ENCODE results near the gene SMAD3. TPM values are rescaled to one million over a fixed set of nuclear protein-coding genes. Genes with fewer than 3 reads are reported as not detected.

SMAD3 gene
- total and polyA plus RNA-seq, 2 of the 4 experiments (the other 2 are of a cell fraction), result 71.0 to 177 TPM

- no peak for TF ChIP-seq RFX5 (IDR thresholded peaks at IDR 0.05; ENCODE audit: low read depth, low read length)
Measured at GRCh38 chr15:67065531-67066005, at the start of gene SMAD3 (continued).

- no peak overlapping the region for H2BK20ac ChIP-seq (ENCODE audit: low read depth, low read length)
- in situ Hi-C loops (cut with MboI; ENCODE audit: low sequenced_read_pairs), result no loop called here
- H3K27me3 ChIP-seq (ENCODE audit: control insufficient read depth, insufficient read depth, low read length), result no peaks in the 10 kb centered on the region
- no peak overlapping the region for H4K5ac ChIP-seq (ENCODE audit: low read depth, low read length)
- no peak overlapping the region for H2AFZ ChIP-seq (replicated peaks; ENCODE audit: low read length, poor library complexity)
- ATAC-seq (ENCODE audit: low read depth) (no peak), DNase-seq (no peak)
- no peak overlapping the region for H4K91ac ChIP-seq (ENCODE audit: insufficient read depth, low read depth, low read length)
- H3K14ac ChIP-seq (replicated peaks; ENCODE audit: low read depth, low read length), result no peak overlapping the region
- peaks cover 5% of the 10 kb centered on the region; the same call in 1 of the 2 replicates for H3K4me1 ChIP-seq (ENCODE audit: control insufficient read depth, insufficient read depth, low read length)
- H3K9me1 ChIP-seq (ENCODE audit: insufficient read depth, low read length), result peaks cover 8% of the 10 kb centered on the region
- no peak overlapping the region for H3K9ac ChIP-seq (ENCODE audit: low read depth, low read length)
- ChIA-PET CTCF (no interaction called here), POLR2A (ENCODE audit: unreplicated experiment) (no interaction called here)
- H3K9me3 ChIP-seq (ENCODE audit: control insufficient read depth, insufficient read depth, low read length), result no peaks in the 10 kb centered on the region
- no peak overlapping the region for H2BK5ac ChIP-seq (ENCODE audit: low read depth, low read length, poor library complexity, severe bottlenecking)
- H3K23ac ChIP-seq (ENCODE audit: low read depth, low read length), result no peak overlapping the region
- no peak overlapping the region for H3K4me3 ChIP-seq (ENCODE audit: insufficient read depth, low read depth, low read length)
- no peak overlapping the region for H3K27ac ChIP-seq (ENCODE audit: insufficient read depth, low read length)
- BruUV-seq (replicated peaks), result no TSS peak
- H3K18ac ChIP-seq (ENCODE audit: low read depth, low read length), result no peak overlapping the region
- peaks cover 0 to 2% of the 10 kb centered on the region in 2 experiments; a peak in 1 of 4 replicates for H3K79me1 ChIP-seq (ENCODE audit: low read depth in 1 of 2, low read length in 2 of 2)
- no peak overlapping the region for H2AK9ac ChIP-seq (replicated peaks; ENCODE audit: low read depth, low read length, poor library complexity)
- intact Hi-C loops (cut with micrococcal nuclease), result no loop called here
- H4K20me1 ChIP-seq (ENCODE audit: insufficient read depth, low read length), result no peaks in the 10 kb centered on the region
- H2AK5ac ChIP-seq (ENCODE audit: low read depth, low read length), result 0 out of 2 replicates have a peak overlapping the region, but pooled peaks have one; percentile 9
- H3K4ac ChIP-seq (ENCODE audit: low read depth, low read length), result no peak overlapping the region
- no peak overlapping the region for H4K8ac ChIP-seq (ENCODE audit: low read depth in 2 of 2, low read length in 2 of 2)
- no peak overlapping the region for H2BK15ac ChIP-seq (ENCODE audit: low read depth, low read length)
- no peak overlapping the region for H3K4me2 ChIP-seq (ENCODE audit: low read depth, low read length)
- dilution Hi-C loops (cut with HindIII; ENCODE audit: low sequenced_read_pairs, unreplicated experiment), result no loop called here
- WGBS, 2 experiments (ENCODE audit: extremely low coverage in 2 of 2, insufficient read length in 1 of 2), result no CpG with 5 or more reads among the region's 4 CpGs
- no peak overlapping the region for H2BK120ac ChIP-seq (ENCODE audit: low read depth, low read length)
- H3K56ac ChIP-seq (ENCODE audit: extremely low read depth, insufficient read depth, low read length), result no peak overlapping the region
- H3K36me3 ChIP-seq (ENCODE audit: control insufficient read depth, insufficient read depth, low read length), result no peaks in the 10 kb centered on the region
- no peak for TF ChIP-seq CHD1 (IDR thresholded peaks at IDR 0.05; ENCODE audit: low read depth, low read length)
- no peak for TF ChIP-seq CEBPB (IDR thresholded peaks at IDR 0.05; ENCODE audit: low read depth, low read length)
- no peak for TF ChIP-seq MAZ (IDR thresholded peaks at IDR 0.05; ENCODE audit: borderline replicate concordance, low read depth, low read length)
- TF ChIP-seq ELK1 (IDR thresholded peaks at IDR 0.05; ENCODE audit: borderline replicate concordance, low read depth, low read length), result no peak
- no peak for TF ChIP-seq POLR2A (IDR thresholded peaks at IDR 0.05; ENCODE audit: low read depth, low read length)
- TF ChIP-seq RAD21 (IDR thresholded peaks at IDR 0.05; ENCODE audit: low read length), result no peak
- no peak for TF ChIP-seq BHLHE40 (IDR thresholded peaks at IDR 0.05; ENCODE audit: low read depth, low read length)
- no peak for TF ChIP-seq SMC3 (IDR thresholded peaks at IDR 0.05; ENCODE audit: low read depth, low read length)
- TF ChIP-seq RCOR1 (IDR thresholded peaks at IDR 0.05; ENCODE audit: insufficient replicate concordance, low read length), result no peak
- TF ChIP-seq, protein P1, sequence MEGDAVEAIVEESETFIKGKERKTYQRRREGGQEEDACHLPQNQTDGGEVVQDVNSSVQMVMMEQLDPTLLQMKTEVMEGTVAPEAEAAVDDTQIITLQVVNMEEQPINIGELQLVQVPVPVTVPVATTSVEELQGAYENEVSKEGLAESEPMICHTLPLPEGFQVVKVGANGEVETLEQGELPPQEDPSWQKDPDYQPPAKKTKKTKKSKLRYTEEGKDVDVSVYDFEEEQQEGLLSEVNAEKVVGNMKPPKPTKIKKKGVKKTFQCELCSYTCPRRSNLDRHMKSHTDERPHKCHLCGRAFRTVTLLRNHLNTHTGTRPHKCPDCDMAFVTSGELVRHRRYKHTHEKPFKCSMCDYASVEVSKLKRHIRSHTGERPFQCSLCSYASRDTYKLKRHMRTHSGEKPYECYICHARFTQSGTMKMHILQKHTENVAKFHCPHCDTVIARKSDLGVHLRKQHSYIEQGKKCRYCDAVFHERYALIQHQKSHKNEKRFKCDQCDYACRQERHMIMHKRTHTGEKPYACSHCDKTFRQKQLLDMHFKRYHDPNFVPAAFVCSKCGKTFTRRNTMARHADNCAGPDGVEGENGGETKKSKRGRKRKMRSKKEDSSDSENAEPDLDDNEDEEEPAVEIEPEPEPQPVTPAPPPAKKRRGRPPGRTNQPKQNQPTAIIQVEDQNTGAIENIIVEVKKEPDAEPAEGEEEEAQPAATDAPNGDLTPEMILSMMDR (conservative IDR thresholded peaks at IDR 0.05; ENCODE audit: low read depth, low read length), result no peak
- TF ChIP-seq RFX5 (IDR thresholded peaks at IDR 0.05; ENCODE audit: low read depth, low read length), result no peak
- no peak for TF ChIP-seq FOS (IDR thresholded peaks at IDR 0.05; ENCODE audit: low read depth, low read length)
- TF ChIP-seq MAFK (IDR thresholded peaks at IDR 0.05; ENCODE audit: low read depth, low read length), result no peak
- no peak for TF ChIP-seq NFE2L2 (IDR thresholded peaks at IDR 0.05; ENCODE audit: low read depth, low read length)
- TF ChIP-seq, protein P2, sequence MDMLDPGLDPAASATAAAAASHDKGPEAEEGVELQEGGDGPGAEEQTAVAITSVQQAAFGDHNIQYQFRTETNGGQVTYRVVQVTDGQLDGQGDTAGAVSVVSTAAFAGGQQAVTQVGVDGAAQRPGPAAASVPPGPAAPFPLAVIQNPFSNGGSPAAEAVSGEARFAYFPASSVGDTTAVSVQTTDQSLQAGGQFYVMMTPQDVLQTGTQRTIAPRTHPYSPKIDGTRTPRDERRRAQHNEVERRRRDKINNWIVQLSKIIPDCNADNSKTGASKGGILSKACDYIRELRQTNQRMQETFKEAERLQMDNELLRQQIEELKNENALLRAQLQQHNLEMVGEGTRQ (IDR thresholded peaks at IDR 0.05; ENCODE audit: low read depth, low read length), result no peak
Measured at GRCh38 chr15:67017311-67017710, 48.1 kb upstream of the SMAD3 start.
